WERI-Rb-1 (cell line): ENCODE results near the gene RAD51.

ENCODE experiments used
- DNase-seq: peaks from one replicate; pipeline ENCODE4 v3.0.0-alpha.2; 2020
- H3K27ac ChIP-seq: fragments of 250-450 bp; sonication (Bioruptor Pico); 2 replicates; pipeline ENCODE4 v1.5.1; 2020; ENCODE audit warnings: mild to moderate bottlenecking, moderate library complexity
- H3K27me3 ChIP-seq: fragments of 250-450 bp; sonication (Bioruptor Pico); 2 replicates; pipeline ENCODE4 v1.5.1; 2021; ENCODE audit warnings: mild to moderate bottlenecking, low read depth, moderate library complexity; ENCODE audit not compliant: insufficient read depth, severe bottlenecking
- H3K36me3 ChIP-seq: fragments of 250-450 bp; sonication (Bioruptor Pico); 2 replicates; pipeline ENCODE4 v1.5.1; 2020; ENCODE audit warnings: mild to moderate bottlenecking, moderate library complexity
- H3K4me3 ChIP-seq: 2 replicates; pipeline ENCODE4 v1.5.1; 2011; ENCODE audit warnings: low read depth, mild to moderate bottlenecking, control low read depth, low read length
- H3K9me3 ChIP-seq: fragments of 250-450 bp; sonication (Bioruptor Pico); 2 replicates; pipeline ENCODE4 v1.5.1; 2021; ENCODE audit warnings: mild to moderate bottlenecking, moderate library complexity; ENCODE audit not compliant: severe bottlenecking
- CTCF ChIP-seq: IDR thresholded peaks from 2 replicates; pipeline ENCODE4 v1.5.1; 2011; ENCODE audit warnings: low read depth, mild to moderate bottlenecking, control low read depth, inconsistent platforms, low read length

The RAD51 gene

GRCh38 chr15:40693904-40694687 is 878 bp upstream of the RAD51 start:
- DNase-seq, result peak; percentile 14
- H3K36me3 ChIP-seq, result peaks cover 12% of the 10 kb centered on the region
- peak overlapping the region; percentile 91 for H3K4me3 ChIP-seq
- no peak for TF ChIP-seq CTCF
- H3K27me3 ChIP-seq, result no peaks in the 10 kb centered on the region
- H3K9me3 ChIP-seq, result no peaks in the 10 kb centered on the region
- H3K27ac ChIP-seq, result peak overlapping the region; percentile 87

GRCh38 chr15:40695469-40695890 is 506 bp downstream of the RAD51 start:
- TF ChIP-seq CTCF, result no peak
- Histone ChIP-seq H3K36me3 (peaks cover 26% of the 10 kb centered on the region), H3K27ac (peak overlapping the region; percentile 87), H3K4me3 (peak overlapping the region; percentile 91), H3K9me3 (no peaks in the 10 kb centered on the region), H3K27me3 (no peaks in the 10 kb centered on the region)
- DNase-seq, result no peak

- Histone ChIP-seq H3K27ac (no peak overlapping the region), H3K4me3 (no peak overlapping the region), H3K27me3 (no peaks in the 10 kb centered on the region), H3K9me3 (no peaks in the 10 kb centered on the region), H3K36me3 (peaks cover 30% of the 10 kb centered on the region)
- TF ChIP-seq CTCF, result no peak
- no peak for DNase-seq
Observed at GRCh38 chr15:40696228-40696627, 1.3 kb downstream of the RAD51 start.

- Histone ChIP-seq H3K27me3 (no peaks in the 10 kb centered on the region), H3K4me3 (no peak overlapping the region), H3K36me3 (peaks cover 38% of the 10 kb centered on the region), H3K9me3 (no peaks in the 10 kb centered on the region), H3K27ac (no peak overlapping the region)
- DNase-seq, result no peak
- no peak for TF ChIP-seq CTCF
Observed at GRCh38 chr15:40697916-40698315, 2.9 kb downstream of the RAD51 start.

GRCh38 chr15:40702077-40702476 is 7.1 kb downstream of the RAD51 start:
- Histone ChIP-seq H3K9me3 (no peaks in the 10 kb centered on the region), H3K4me3 (no peak overlapping the region), H3K27me3 (no peaks in the 10 kb centered on the region), H3K27ac (no peak overlapping the region), H3K36me3 (peaks cover 71% of the 10 kb centered on the region)
- no peak for DNase-seq
- TF ChIP-seq CTCF, result no peak

- H3K36me3 ChIP-seq, result peaks cover 73% of the 10 kb centered on the region
- TF ChIP-seq CTCF, result no peak
- no peak for DNase-seq
- no peaks in the 10 kb centered on the region for H3K9me3 ChIP-seq
- no peaks in the 10 kb centered on the region for H3K27me3 ChIP-seq
- H3K27ac ChIP-seq, result no peak overlapping the region
- no peak overlapping the region for H3K4me3 ChIP-seq
Observed at GRCh38 chr15:40706121-40706520, 11.1 kb downstream of the RAD51 start.
